Mesodermal cell (in vitro differentiated cells): ENCODE measurements around the gene RNF144B.
"Not testable (repeated sequence)": the region's sequence is repeated elsewhere in the genome, so short reads cannot be mapped to it uniquely, and the experiment has no call there.

Source experiments
- H3K27ac ChIP-seq: 2 replicates; pipeline ENCODE4 v1.7.0; 2013; ENCODE audit warnings: mild to moderate bottlenecking, low read depth, low read length, moderate library complexity; ENCODE audit not compliant: severe bottlenecking
- H3K36me3 ChIP-seq: 2 replicates; pipeline ENCODE4 v1.7.1; 2013; ENCODE audit warnings: mild to moderate bottlenecking, low read length, moderate library complexity; ENCODE audit not compliant: control insufficient read depth, insufficient read depth
- H3K4me1 ChIP-seq: one replicate; pipeline ENCODE4 v1.7.1; 2013; ENCODE audit warnings: mild to moderate bottlenecking, low read length; ENCODE audit not compliant: insufficient read depth, control insufficient read depth, poor library complexity, severe bottlenecking
- H3K4me3 ChIP-seq: 2 replicates; pipeline ENCODE4 v1.7.0; 2013; ENCODE audit warnings: low read length, control low read depth, mild to moderate bottlenecking; ENCODE audit not compliant: insufficient read depth, poor library complexity, severe bottlenecking; ENCODE audit errors: extremely low read depth
- H3K9me3 ChIP-seq: 2 replicates; pipeline ENCODE4 v1.7.1; 2013; ENCODE audit warnings: mild to moderate bottlenecking, low read length, moderate library complexity; ENCODE audit not compliant: control insufficient read depth
- WGBS, 2 experiments: methylation state at CpG; one replicate each; pipeline ENCODE4 v1.1.5; 2013; ENCODE audit warnings: missing lambda C conversion rate in 2 of 2; ENCODE audit not compliant: insufficient coverage in 2 of 2; 5-methylcytosine and 5-hydroxymethylcytosine counted together

RNF144B gene

DNA sequence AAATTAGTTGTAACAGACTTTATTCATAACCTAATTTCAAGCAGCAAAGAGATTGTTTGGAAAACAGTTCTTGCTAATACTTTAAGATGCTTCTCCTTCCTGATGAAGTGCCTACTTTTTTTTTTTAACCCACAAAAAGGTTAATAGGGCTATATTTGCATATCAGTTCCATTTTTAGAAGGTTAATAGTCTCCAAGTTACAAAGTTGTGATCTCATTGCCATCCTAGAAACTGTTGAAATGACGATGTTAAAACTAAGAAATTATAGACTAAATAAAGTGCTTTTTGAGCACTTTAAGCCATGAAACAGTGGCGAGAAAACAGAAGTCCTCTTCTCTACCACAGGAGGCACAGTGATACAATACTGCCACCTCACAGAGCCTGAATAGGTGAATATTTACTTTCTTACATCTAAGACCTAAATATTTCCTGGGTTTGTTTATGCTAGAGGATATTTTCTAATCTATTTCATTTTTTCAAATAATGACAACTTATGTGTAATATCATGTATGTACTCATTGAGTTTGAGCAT is 5.3 kb downstream of the RNF144B start:
- no peak overlapping the region for H3K27ac ChIP-seq
- H3K4me3 ChIP-seq, result no peak overlapping the region
- no CpG with 5 or more reads among the region's 2 CpGs for WGBS, 2 experiments
- H3K36me3 ChIP-seq, result no peaks in the 10 kb centered on the region
- no peaks in the 10 kb centered on the region for H3K9me3 ChIP-seq
- peaks cover 17% of the 10 kb centered on the region for H3K4me1 ChIP-seq

DNA sequence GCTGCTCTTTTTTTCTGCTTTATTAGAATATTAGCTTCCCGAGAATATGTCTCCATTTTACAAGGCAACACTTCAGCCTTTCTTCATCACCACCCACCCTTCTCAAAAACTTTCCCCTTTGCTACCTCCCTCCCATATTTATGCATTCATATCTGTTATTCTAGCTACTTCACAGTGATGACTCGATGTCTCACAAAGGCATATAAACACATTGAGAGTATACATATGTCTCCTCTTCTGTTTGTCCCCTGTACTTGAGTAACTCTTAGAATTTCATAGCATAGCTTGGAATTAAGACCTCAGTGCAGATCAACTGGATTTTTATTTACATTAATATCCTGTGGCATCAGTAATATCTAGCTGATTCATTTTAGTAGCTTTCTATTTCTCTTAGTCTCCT is 6.5 kb downstream of the RNF144B start:
- no peaks in the 10 kb centered on the region for H3K36me3 ChIP-seq
- H3K4me1 ChIP-seq, result peaks cover 10% of the 10 kb centered on the region
- H3K27ac ChIP-seq, result no peak overlapping the region
- H3K4me3 ChIP-seq, result no peak overlapping the region
- 86 to 100% methylated on average over 1 to 2 of the region's 2 CpGs for WGBS, 2 experiments
- H3K9me3 ChIP-seq, result no peaks in the 10 kb centered on the region

DNA sequence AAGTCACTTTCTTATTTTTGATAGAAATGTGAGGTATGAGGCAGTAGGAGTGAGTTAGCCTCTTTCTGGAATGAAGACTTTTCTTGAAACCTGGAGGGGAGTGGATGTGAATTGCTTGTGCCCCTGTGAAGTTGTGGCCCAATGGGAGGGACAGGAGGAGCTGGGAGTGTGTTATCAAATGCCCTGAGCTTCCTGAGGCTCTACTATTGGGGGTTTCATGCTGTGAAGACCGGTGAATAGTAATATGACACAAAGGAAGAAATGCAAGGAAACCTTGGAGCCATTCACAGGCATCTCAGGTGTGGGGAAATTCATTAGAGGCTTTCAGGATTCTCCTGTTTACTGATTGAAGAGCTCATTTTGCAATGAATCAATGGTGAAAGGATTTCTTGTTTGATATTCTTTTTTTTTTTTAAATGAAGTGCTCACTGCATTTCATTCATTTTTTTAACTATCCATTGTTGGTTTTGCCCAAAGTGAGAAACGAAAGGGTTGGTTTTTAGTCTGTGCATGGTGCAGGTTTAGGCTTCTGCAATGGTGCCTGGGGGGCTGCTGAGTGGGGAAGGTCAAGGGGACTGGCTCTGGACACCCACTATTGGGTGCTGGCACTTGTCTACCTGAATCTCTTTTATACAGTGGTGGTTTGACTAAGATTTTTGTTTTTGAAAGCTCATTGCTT is 8.2 kb downstream of the RNF144B start:
- H3K27ac ChIP-seq, result no peak overlapping the region
- H3K4me3 ChIP-seq, result no peak overlapping the region
- peaks cover 10% of the 10 kb centered on the region for H3K4me1 ChIP-seq
- no peaks in the 10 kb centered on the region for H3K9me3 ChIP-seq
- WGBS, 2 experiments, result 0 to 10% methylated on average over 1 of the region's 2 CpGs
- no peaks in the 10 kb centered on the region for H3K36me3 ChIP-seq

DNA sequence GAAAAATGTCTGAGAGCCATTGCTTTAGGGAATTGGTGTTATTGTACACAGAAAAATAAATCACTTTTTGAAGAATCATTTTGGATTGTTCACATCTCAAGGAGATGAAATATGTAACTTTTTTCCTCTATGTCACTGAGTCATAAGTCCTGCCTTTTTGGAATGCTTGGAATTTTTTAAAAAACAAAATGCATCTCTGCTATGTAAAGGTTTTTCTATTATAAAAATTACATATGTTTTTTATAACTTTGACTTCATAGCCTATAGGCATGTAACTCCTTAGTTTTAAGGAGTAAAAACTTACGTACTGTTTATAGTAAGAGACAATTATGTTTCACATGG is 8.7 kb downstream of the RNF144B start:
- H3K36me3 ChIP-seq, result no peaks in the 10 kb centered on the region
- no peak overlapping the region for H3K4me3 ChIP-seq
- WGBS, 2 experiments, result no CpG with 5 or more reads among the region's 1 CpG
- no peaks in the 10 kb centered on the region for H3K9me3 ChIP-seq
- peaks cover 15% of the 10 kb centered on the region for H3K4me1 ChIP-seq
- H3K27ac ChIP-seq, result no peak overlapping the region

DNA sequence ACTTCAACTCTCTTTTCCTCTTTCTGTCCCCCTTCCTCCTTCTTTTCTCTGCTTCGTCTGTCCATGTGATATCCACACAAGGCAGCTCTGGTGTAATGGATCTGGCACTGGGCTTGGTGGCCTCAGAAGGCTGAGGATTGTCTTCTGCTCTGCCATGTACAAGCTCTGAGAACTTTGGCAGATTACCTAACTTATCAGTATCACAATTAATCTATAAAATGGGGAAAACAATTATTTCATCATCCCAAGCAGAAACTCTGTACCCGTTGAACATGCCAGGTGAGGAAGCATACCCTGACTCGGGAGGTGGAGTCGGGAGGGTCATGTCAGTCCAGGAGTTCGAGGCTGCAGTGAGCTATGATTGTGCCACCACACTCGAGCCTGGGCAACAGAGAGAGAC is 10.6 kb downstream of the RNF144B start:
- 90 to 94% methylated on average over 4 to 5 of the region's 6 CpGs for WGBS, 2 experiments

DNA sequence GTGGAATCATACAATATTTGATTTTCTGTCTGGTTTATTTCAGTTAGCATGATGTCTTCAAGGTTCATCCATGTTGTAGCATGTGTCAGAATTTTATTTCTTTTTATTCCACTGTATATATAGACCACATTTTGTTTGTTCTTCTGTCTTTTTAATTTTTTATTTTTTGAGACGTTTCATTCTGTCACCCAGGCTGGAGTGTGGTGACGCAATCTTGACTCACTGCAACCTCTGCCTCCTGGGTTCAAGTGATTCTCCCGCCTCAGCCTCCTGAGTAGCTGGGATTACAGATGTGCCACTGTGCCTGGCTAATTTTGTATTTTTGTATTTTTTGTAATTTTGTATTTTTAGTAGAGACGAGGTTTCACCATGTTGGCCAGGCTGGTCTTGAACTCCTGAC is 11.1 kb downstream of the RNF144B start:
- H3K9me3 ChIP-seq, H3K27ac ChIP-seq, H3K4me3 ChIP-seq, H3K36me3 ChIP-seq: not testable (repeated sequence)
- peaks cover 20% of the 10 kb centered on the region for H3K4me1 ChIP-seq
- WGBS, 2 experiments, result 95 to 100% methylated on average over 3 to 4 of the region's 4 CpGs

More for the DNA sequence above, 10.6 kb downstream of the RNF144B start:
- H3K9me3 ChIP-seq, result no peaks in the 10 kb centered on the region
- no peak overlapping the region for H3K4me3 ChIP-seq
- H3K27ac ChIP-seq, result no peak overlapping the region
- peaks cover 20% of the 10 kb centered on the region for H3K4me1 ChIP-seq
- H3K36me3 ChIP-seq, result no peaks in the 10 kb centered on the region

DNA sequence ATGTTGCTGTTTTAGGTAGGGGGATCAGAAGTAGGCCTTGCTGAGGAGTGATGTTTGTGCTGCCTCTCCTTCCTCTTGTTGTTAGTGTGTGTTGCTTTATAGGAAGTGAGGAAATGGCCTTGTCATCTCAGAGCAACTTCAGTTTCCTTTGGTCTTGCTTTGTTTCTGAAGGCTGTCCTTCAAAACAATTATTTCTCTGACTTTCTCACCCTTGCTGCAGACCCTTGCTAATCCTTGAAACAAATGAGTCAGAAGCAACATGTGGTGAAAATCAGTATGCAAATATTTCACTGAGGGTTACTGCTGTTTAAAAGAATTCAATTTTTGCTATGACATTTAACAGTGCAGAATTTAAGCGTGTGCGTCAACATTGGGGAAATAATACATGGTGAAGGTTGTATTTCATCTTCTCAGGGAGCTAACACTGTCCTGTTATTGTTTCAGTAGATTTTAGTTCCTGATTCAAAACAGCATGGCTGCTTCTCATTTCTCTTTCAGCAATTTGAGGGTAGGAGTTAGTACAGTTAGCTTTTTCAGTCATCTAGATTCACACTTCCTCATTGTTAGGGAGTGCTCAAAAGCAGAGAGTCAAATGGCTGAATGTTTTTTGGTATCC is 13.8 kb downstream of the RNF144B start:
- 100% methylated on average over 2 of the region's 2 CpGs; no CpG with 5 or more reads in 1 of the 2 experiments for WGBS, 2 experiments
- no peaks in the 10 kb centered on the region for H3K9me3 ChIP-seq
- no peak overlapping the region for H3K4me3 ChIP-seq
- no peaks in the 10 kb centered on the region for H3K36me3 ChIP-seq
- peaks cover 19% of the 10 kb centered on the region for H3K4me1 ChIP-seq
- H3K27ac ChIP-seq, result peak overlapping the region; percentile 67

DNA sequence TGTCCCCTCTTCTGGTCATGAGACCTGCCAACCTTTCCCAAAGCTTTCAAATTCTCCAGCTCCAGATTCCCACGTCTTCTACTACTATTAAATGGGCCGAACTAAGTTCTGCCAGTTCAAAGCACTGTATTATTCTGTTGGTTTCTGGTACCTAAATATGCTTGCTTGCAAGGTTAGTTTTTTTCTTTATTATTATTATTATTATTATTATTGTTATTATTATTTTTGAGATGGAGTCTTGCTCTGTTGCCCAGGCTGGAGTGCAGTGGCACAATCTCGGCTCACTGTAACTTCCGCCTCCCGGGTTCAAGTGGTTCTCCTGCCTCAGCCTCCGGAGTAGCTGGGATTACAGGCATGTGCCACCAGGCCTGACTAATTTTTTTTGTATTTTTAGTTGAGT is 17.8 kb downstream of the RNF144B start:
- WGBS, 2 experiments, result 90 to 91% methylated on average over 4 to 5 of the region's 6 CpGs
- not testable (repeated sequence) for H3K9me3 ChIP-seq, H3K36me3 ChIP-seq, H3K27ac ChIP-seq, H3K4me3 ChIP-seq
- H3K4me1 ChIP-seq, result peaks cover 24% of the 10 kb centered on the region

DNA sequence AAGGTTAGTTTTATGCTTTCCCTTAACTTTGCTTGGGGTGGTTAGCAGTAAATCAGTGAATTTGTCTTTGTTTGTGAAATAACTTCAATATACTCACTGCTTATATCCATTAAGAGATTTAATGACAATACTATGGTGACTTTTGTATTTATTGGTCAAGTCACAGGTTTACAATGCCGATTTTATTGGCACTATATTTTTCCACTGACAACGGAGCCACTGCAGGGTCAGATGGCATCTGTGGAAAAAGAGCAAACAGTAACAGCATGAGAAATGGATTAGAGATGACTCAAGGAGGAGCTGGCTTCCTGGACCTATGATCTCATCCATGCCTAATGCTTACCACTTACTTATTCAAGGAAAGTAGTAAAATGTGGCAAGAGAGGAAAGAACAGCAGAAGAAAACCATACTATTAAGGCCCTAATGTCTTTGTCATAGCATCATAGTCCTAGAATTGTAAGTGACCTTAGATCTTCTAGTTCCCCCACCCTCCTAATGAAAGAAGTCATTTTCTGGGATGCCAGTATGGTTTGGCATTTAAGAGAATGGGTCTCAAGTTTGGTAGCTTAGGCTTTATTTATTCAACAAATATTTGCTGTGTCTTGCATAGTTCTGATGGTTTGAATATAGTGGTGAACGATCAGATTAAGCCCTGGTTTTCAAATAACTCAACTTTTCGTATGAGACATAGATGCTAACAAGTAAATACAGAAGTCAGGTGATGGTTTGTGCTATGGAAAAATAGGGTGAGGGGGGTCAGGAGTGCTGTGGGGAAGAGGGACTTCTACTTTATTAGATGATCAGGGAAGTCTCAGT is 18.5 kb downstream of the RNF144B start:
- Histone ChIP-seq H3K4me3 (no peak overlapping the region), H3K9me3 (no peaks in the 10 kb centered on the region), H3K36me3 (no peaks in the 10 kb centered on the region), H3K4me1 (peaks cover 18% of the 10 kb centered on the region), H3K27ac (peak overlapping the region; percentile 60)
- WGBS, 2 experiments, result 82 to 100% methylated on average over 2 to 3 of the region's 4 CpGs

DNA sequence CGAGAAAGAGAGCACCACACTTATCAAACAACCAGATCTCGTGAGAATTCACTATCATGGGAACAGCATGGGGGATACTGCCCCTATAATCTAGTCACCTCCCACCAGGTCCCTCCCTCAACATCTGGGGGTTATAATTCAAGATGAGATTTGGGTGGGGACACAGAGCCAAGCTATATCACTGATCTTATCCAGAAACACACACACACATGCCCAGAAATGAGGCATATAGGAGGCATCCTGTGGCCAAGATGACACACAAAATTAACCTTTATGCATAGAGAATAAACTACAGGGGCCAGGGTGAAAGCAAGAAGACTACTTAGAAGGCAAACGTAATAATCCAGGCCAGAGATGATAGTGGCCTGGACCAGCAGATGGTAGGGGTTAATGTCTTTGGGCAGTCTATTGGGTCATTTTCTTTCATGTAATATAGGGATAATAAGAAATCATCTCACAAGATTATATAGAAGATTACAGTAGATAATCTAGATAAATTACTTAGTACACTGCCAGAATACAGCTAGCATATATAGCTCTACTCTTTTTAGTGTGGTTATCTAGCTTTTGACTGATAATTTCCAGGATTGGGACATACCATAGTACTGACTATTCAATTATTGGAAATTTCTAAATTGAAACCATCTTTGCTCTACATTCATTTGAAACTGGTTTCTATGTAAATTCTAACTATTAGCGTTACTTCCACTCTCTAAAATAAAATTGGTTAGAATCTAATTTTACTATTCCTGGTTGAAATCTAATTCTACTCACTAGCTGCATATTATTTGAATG is 20.0 kb downstream of the RNF144B start:
- Histone ChIP-seq H3K36me3 (no peaks in the 10 kb centered on the region), H3K4me1 (peaks cover 15% of the 10 kb centered on the region), H3K9me3 (no peaks in the 10 kb centered on the region), H3K4me3 (no peak overlapping the region), H3K27ac (no peak overlapping the region)
- no CpG with 5 or more reads among the region's 4 CpGs for WGBS, 2 experiments
